Chondrocyte (in vitro differentiated cells): ENCODE measurements around the gene TMEM52B. TPM values are rescaled to one million over a fixed set of nuclear protein-coding genes. Genes with fewer than 3 reads are reported as not detected.
A peak's percentile ranks its signal among the peaks of the same experiment; 100 is the strongest.

Source experiments
- DNase-seq: peaks from one replicate; pipeline ENCODE4 v3.0.0; 2021; ENCODE audit warnings: mixed read lengths, low spot score
- H3K27ac Mint-ChIP-seq: one replicate; pipeline ENCODE4 v1.8.0; 2021; ENCODE audit warnings: mild to moderate bottlenecking, moderate library complexity, mixed read lengths; ENCODE audit not compliant: unreplicated experiment
- H3K27me3 Mint-ChIP-seq: 2 replicates; pipeline ENCODE4 v1.8.0; 2021; ENCODE audit warnings: low read depth, mixed read lengths
- H3K36me3 Mint-ChIP-seq: 2 replicates; pipeline ENCODE4 v1.8.0; 2021; ENCODE audit warnings: low read depth, mixed read lengths
- H3K4me1 Mint-ChIP-seq: 2 replicates; pipeline ENCODE4 v1.8.0; 2021; ENCODE audit warnings: low read depth, mild to moderate bottlenecking, mixed read lengths
- H3K4me3 Mint-ChIP-seq: one replicate; pipeline ENCODE4 v1.8.0; 2021; ENCODE audit warnings: mild to moderate bottlenecking, moderate library complexity, mixed read lengths; ENCODE audit not compliant: unreplicated experiment
- H3K9me3 Mint-ChIP-seq: 2 replicates; pipeline ENCODE4 v1.8.0; 2021; ENCODE audit warnings: low read depth, mixed read lengths
- total RNA-seq: library from RNA; stranded (reverse); gene quantifications from 3 replicates; pipeline ENCODE4 v1.2.1, GENCODE V29; 2021
- TF ChIP-seq, protein P1 (sequence below): fragments of 200-600 bp; sonication (generic); IDR thresholded peaks from 2 replicates; pipeline ENCODE4 v1.5.0; 2021; ENCODE audit warnings: antibody characterized with exemption, mild to moderate bottlenecking, moderate library complexity

Gene TMEM52B
- total RNA-seq, 1 donor from 2014 or later: not detected

- peaks cover 8% of the 10 kb centered on the region for H3K4me1 Mint-ChIP-seq
- DNase-seq: no peak
- H3K4me3 Mint-ChIP-seq: no peak overlapping the region
- no peaks in the 10 kb centered on the region for H3K27me3 Mint-ChIP-seq
- TF ChIP-seq, protein P1, sequence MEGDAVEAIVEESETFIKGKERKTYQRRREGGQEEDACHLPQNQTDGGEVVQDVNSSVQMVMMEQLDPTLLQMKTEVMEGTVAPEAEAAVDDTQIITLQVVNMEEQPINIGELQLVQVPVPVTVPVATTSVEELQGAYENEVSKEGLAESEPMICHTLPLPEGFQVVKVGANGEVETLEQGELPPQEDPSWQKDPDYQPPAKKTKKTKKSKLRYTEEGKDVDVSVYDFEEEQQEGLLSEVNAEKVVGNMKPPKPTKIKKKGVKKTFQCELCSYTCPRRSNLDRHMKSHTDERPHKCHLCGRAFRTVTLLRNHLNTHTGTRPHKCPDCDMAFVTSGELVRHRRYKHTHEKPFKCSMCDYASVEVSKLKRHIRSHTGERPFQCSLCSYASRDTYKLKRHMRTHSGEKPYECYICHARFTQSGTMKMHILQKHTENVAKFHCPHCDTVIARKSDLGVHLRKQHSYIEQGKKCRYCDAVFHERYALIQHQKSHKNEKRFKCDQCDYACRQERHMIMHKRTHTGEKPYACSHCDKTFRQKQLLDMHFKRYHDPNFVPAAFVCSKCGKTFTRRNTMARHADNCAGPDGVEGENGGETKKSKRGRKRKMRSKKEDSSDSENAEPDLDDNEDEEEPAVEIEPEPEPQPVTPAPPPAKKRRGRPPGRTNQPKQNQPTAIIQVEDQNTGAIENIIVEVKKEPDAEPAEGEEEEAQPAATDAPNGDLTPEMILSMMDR: no peak
- H3K27ac Mint-ChIP-seq: no peak overlapping the region
- H3K9me3 Mint-ChIP-seq: no peaks in the 10 kb centered on the region
- H3K36me3 Mint-ChIP-seq: no peaks in the 10 kb centered on the region
Measured at GRCh38 chr12:10136637-10137205, 42.1 kb upstream of the TMEM52B start.

DNA sequence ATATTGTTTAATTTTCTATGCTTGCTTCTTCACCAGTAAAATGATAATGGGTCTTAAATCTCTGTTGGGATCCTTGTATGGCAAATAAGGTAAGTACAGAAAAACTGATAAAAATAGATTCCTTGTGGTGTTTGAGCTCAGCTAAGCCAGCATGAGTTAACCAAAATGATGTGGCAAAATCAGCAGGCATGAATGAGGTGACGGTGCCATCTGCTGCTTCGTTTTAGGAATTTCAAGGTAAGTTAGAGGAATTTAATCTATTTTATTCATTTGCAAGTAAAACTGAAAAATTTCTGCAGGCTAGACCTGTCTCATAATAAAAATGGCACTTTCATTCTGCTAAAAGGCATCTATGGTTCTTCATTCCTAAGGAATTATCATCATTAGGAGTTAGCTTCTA, 38.8 kb upstream of the TMEM52B start:
- Mint-ChIP-seq H3K36me3 (no peaks in the 10 kb centered on the region), H3K4me3 (no peak overlapping the region), H3K4me1 (peaks cover 7% of the 10 kb centered on the region), H3K9me3 (no peaks in the 10 kb centered on the region), H3K27ac (no peak overlapping the region), H3K27me3 (peaks cover 2% of the 10 kb centered on the region)
- TF ChIP-seq, protein P1: peak; percentile 88
- DNase-seq: no peak

- Mint-ChIP-seq H3K27ac (no peak overlapping the region), H3K9me3 (no peaks in the 10 kb centered on the region), H3K27me3 (peaks cover 2% of the 10 kb centered on the region), H3K36me3 (no peaks in the 10 kb centered on the region), H3K4me3 (no peak overlapping the region), H3K4me1 (peaks cover 7% of the 10 kb centered on the region)
- TF ChIP-seq, protein P1: no peak
- no peak for DNase-seq
Measured at GRCh38 chr12:10142976-10143589, 35.7 kb upstream of the TMEM52B start.

DNA sequence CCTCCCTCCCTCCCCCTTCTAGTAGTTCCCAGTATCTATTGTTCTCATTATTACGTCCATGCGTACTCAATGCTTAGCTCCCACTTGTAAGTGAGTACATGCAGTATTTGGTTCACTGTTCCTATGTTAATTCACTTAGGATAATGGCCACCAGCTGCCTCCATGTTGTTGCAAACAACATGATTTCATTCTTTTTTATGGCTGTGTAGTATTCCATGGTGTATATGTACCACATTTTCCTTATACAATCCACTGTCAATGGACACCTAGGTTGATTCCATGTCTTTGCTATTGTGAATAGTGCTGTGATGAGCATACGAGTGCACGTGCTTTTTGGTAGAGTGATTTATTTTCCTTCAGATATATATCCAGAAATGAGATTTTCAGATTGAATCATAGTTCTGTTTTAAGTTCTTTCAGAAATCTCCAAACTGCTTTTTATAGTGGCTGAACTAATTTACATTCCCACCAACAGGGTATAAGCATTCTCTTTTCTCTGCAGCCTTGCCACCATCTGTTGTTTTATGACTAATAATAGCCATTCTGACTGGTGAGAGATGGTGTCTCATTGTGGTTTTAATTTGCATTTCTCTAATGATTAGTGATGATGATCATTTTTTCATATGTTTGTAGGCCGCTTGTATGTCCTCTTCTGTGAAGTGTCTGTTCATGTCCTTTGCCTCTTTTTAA, 31.0 kb upstream of the TMEM52B start:
- Mint-ChIP-seq H3K4me1 (peaks cover 4% of the 10 kb centered on the region), H3K27ac (no peak overlapping the region), H3K9me3 (no peaks in the 10 kb centered on the region), H3K36me3 (no peaks in the 10 kb centered on the region), H3K27me3 (peaks cover 2% of the 10 kb centered on the region), H3K4me3 (no peak overlapping the region)
- TF ChIP-seq, protein P1: no peak
- no peak for DNase-seq

DNA sequence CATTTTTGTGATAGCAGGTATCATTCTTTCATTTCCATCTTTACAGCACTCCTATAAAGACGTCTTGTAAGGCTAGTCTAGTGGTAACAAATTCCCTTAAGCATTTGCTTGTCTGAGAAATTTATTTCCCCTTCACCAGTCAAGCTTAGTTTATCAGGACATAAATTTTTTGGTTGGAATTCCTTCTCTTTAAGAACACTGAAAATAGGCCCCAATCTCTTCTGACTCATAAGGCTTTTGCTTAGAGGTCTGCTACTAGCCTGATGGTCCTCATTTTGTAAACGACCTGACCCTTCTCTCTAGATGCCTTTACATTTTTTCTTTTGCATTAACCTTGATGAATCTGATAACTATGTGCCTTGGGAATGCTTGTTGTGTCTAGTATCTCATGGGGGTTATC, 27.2 kb upstream of the TMEM52B start:
- no peaks in the 10 kb centered on the region for H3K27me3 Mint-ChIP-seq
- H3K27ac Mint-ChIP-seq: no peak overlapping the region
- TF ChIP-seq, protein P1: no peak
- H3K36me3 Mint-ChIP-seq: no peaks in the 10 kb centered on the region
- H3K4me1 Mint-ChIP-seq: peaks cover 10% of the 10 kb centered on the region
- no peak overlapping the region for H3K4me3 Mint-ChIP-seq
- H3K9me3 Mint-ChIP-seq: no peaks in the 10 kb centered on the region
- no peak for DNase-seq
